Mammary epithelial cell (primary cell): ENCODE measurements around the gene RASA4B.

Experiments
- CTCF ChIP-seq, 2 donors: IDR thresholded peaks in 1 of 2; conservative IDR thresholded peaks in 1 of 2; 2 replicates each; pipeline ENCODE4 v1.5.1; 2011 to 2012; ENCODE audit warnings: inconsistent platforms in 2 of 2, low read length in 2 of 2, mild to moderate bottlenecking in 2 of 2, control low read depth in 1 of 2, low read depth in 1 of 2; ENCODE audit not compliant: insufficient read depth in 1 of 2; ENCODE audit errors: extremely low read depth in 1 of 2
- EZH2 ChIP-seq: IDR thresholded peaks from 2 replicates; pipeline ENCODE4 v1.6.1; 2012; ENCODE audit warnings: low read length, inconsistent platforms, borderline replicate concordance

- TF ChIP-seq CTCF (conservative IDR thresholded peaks at IDR 0.05 in 1 of 2, IDR thresholded peaks at IDR 0.05 in 1 of 2; ENCODE audit: extremely low read depth in 1 of 2, insufficient read depth in 1 of 2, low read depth in 1 of 2, low read length in 2 of 2) (peak in 1 of 2 donors; percentile 32), EZH2 (no peak)
These were observed 52.8 kb downstream of the RASA4B start, which contains the start of the genes ALKBH4 and LRWD1 for GRCh38 chr7:102464577-102465280.
